MCF 10A (cell line): Measurements from ENCODE around the gene FLT1. TPM values are rescaled to one million over a fixed set of nuclear protein-coding genes. Genes with fewer than 3 reads are reported as not detected.

ENCODE experiments used
- Bru-seq: library from RNA; stranded (reverse); fragments of 400-500 nt; gene quantifications from one replicate; lab custom pipeline; 2021; lab: Mats Ljungman, UMichigan
- BruChase-seq, 2 experiments: library from RNA; stranded (reverse); fragments of 400-500 nt; gene quantifications; one replicate each; lab custom pipeline; 2021; lab: Mats Ljungman, UMichigan
- BruUV-seq: library from RNA; stranded (reverse); fragments of 400-500 nt; replicated peaks from 2 replicates; lab custom pipeline; 2021; lab: Mats Ljungman, UMichigan
- CTCF ChIA-PET: fragments of 300-600 bp; sonication (Branson Sonifier 250); formaldehyde crosslinking; extraction: SDS; loops from one replicate; lab custom pipeline; 2021; ENCODE audit warnings: antibody characterized with exemption, inconsistent platforms; lab: Yijun Ruan, JAX
- POLR2A ChIA-PET: fragments of 300-600, 350-650 bp; sonication (Branson Sonifier 250); formaldehyde crosslinking; extraction: SDS; loops from one replicate; lab custom pipeline; 2020; ENCODE audit warnings: antibody characterized with exemption, inconsistent platforms; lab: Yijun Ruan, JAX
- DNase-seq: peaks from one replicate; pipeline ENCODE4 v3.0.0-alpha.2; 2018; ENCODE audit not compliant: unreplicated experiment
- H3K27ac Mint-ChIP-seq: one replicate; pipeline ENCODE4 v1.8.0; 2022; ENCODE audit warnings: mild to moderate bottlenecking, low read depth, mixed read lengths; ENCODE audit not compliant: unreplicated experiment
- H3K27me3 Mint-ChIP-seq: one replicate; pipeline ENCODE4 v1.8.0; 2022; ENCODE audit warnings: mixed read lengths; ENCODE audit not compliant: insufficient read depth, unreplicated experiment
- H3K36me3 Mint-ChIP-seq: one replicate; pipeline ENCODE4 v1.8.0; 2022; ENCODE audit warnings: mild to moderate bottlenecking, moderate library complexity, mixed read lengths; ENCODE audit not compliant: insufficient read depth, unreplicated experiment
- H3K4me1 Mint-ChIP-seq: one replicate; pipeline ENCODE4 v1.8.0; 2022; ENCODE audit warnings: mixed read lengths; ENCODE audit not compliant: insufficient read depth, unreplicated experiment
- H3K4me3 Mint-ChIP-seq: one replicate; pipeline ENCODE4 v1.8.0; 2022; ENCODE audit warnings: mild to moderate bottlenecking, moderate library complexity, mixed read lengths; ENCODE audit not compliant: unreplicated experiment
- H3K9me3 Mint-ChIP-seq: one replicate; pipeline ENCODE4 v1.8.0; 2022; ENCODE audit warnings: mixed read lengths; ENCODE audit not compliant: unreplicated experiment
- CTCF ChIP-seq: fragments of 200-600 bp; IDR thresholded peaks from one replicate; pipeline ENCODE4 v1.8.0; 2022; ENCODE audit warnings: antibody characterized with exemption, mild to moderate bottlenecking; ENCODE audit not compliant: unreplicated experiment
- intact Hi-C: fragments of 100-400 bp; cut with micrococcal nuclease; formaldehyde crosslinking; loops from 2 replicates; pipeline ENCODE4 v1.14.1; 2022
- long read RNA-seq: library from polyadenylated mRNA; stranded (forward); transcript quantifications from one replicate; pipeline ENCODE4 v2.0.0, GENCODE V29; 2022
- total RNA-seq: library from RNA; stranded (reverse); gene quantifications from 2 replicates; pipeline ENCODE4 v1.2.3, GENCODE V29; 2022

Gene FLT1
- total RNA-seq (not detected in 2 replicates), Bru-seq, nascent RNA (not detected), BruChase-seq, experiment 1, labeled RNA remaining after a 6-hour chase (not detected), BruChase-seq, experiment 2, labeled RNA remaining after a 2-hour chase (not detected)
- long read RNA-seq, result 0 reads

DNA sequence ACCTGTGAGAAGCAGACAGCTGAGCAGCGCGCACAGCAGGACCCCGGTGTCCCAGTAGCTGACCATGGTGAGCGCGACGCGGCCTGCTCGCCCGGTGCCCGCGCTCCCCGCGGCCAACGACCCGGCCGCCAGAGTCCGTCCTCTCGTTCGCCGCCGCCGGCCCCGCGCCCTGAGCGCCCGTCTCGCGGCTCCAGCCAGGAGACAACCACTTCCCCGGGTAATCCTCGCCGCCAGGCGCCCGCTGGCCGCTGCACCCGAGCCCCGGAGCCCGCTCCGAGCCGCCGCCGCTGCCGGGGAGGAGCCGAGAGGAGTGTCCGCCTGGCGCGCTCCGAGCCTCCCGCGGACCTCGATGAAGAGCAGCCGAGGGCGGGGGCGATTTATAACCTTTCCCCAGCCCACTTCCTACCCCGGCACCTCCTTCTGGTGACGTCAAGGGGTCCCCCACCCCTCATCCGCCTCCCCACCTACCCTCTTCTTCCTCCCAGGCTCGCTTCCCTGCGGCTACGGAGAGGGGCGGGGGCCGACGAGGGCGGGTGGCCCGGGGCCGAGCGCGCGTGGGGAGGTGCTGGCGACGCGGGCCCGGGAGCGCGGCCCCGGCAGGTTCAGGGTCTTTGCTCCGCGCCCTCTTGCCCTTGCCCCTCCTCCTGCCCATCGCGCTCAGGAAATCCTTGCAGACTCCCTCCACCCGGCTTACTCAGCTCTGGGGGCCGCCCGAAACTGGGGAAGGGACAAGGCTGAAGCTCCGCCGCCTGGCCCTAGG, at the start of gene FLT1:
Gene FLT1 (minus strand): TSS at position 351 of the 760 bp plus-strand sequence. CDS start 285 bp downstream, at position 66.
- BruUV-seq, result no TSS peak
- Mint-ChIP-seq H3K4me3 (no peak within 1 kb of the TSS), H3K27me3 (peaks cover 53% of the 10 kb centered on the region), H3K4me1 (no peaks in the 10 kb centered on the region), H3K36me3 (no peaks in the 10 kb centered on the region), H3K27ac (no peak within 1 kb of the TSS), H3K9me3 (no peaks in the 10 kb centered on the region)
- ChIA-PET POLR2A (no interaction called here), CTCF (no interaction called here)
- no peak for DNase-seq
- no peak for TF ChIP-seq CTCF
- intact Hi-C loops, result no loop called here

- Mint-ChIP-seq H3K27me3 (no peaks in the 10 kb centered on the region), H3K9me3 (no peaks in the 10 kb centered on the region), H3K4me3 (no peak overlapping the region), H3K27ac (no peak overlapping the region), H3K4me1 (no peaks in the 10 kb centered on the region), H3K36me3 (no peaks in the 10 kb centered on the region)
- no peak for DNase-seq
- ChIA-PET CTCF (interaction anchor here (1.1 kb wide), 1 partner anchor 13 kb away, joined by 3 read pairs; no protein-coding TSS in a partner anchor), POLR2A (interaction anchor here (1.1 kb wide), 1 partner anchor 9 kb away, joined by 3 read pairs; no protein-coding TSS in a partner anchor)
- intact Hi-C loops, result no loop called here
- no peak for TF ChIP-seq CTCF
- no TSS peak for BruUV-seq
Measured at GRCh38 chr13:28544026-28544425, 49.1 kb upstream of the FLT1 start.

GRCh38 chr13:28542804-28543203, 47.9 kb upstream of the FLT1 start:
- intact Hi-C loops, result no loop called here
- no peaks in the 10 kb centered on the region for H3K9me3 Mint-ChIP-seq
- DNase-seq, result no peak
- no TSS peak for BruUV-seq
- H3K36me3 Mint-ChIP-seq, result no peaks in the 10 kb centered on the region
- no peaks in the 10 kb centered on the region for H3K27me3 Mint-ChIP-seq
- H3K27ac Mint-ChIP-seq, result no peak overlapping the region
- ChIA-PET CTCF (interaction anchor here (0.7 to 1.1 kb wide), 2 partner anchors 12 to 83 kb away, joined by 3 read pairs; no protein-coding TSS in a partner anchor), POLR2A (interaction anchor here (0.6 to 1.3 kb wide), 2 partner anchors 13 to 117 kb away, joined by 3 read pairs; no protein-coding TSS in a partner anchor)
- no peak for TF ChIP-seq CTCF
- no peak overlapping the region for H3K4me3 Mint-ChIP-seq
- H3K4me1 Mint-ChIP-seq, result no peaks in the 10 kb centered on the region

- ChIA-PET CTCF (interaction anchor here (0.6 to 0.7 kb wide), 3 partner anchors 82 to 1844 kb away, joined by 3 read pairs; no protein-coding TSS in a partner anchor), POLR2A (interaction anchor here (1.3 kb wide), 1 partner anchor 12 kb away, joined by 3 read pairs; no protein-coding TSS in a partner anchor)
- Mint-ChIP-seq H3K27me3 (no peaks in the 10 kb centered on the region), H3K9me3 (no peaks in the 10 kb centered on the region), H3K4me1 (no peaks in the 10 kb centered on the region), H3K27ac (no peak overlapping the region), H3K4me3 (no peak overlapping the region), H3K36me3 (no peaks in the 10 kb centered on the region)
- BruUV-seq, result no TSS peak
- DNase-seq, result no peak
- TF ChIP-seq CTCF, result no peak
- intact Hi-C loops, result no loop called here
Measured at GRCh38 chr13:28541966-28542365, 47.0 kb upstream of the FLT1 start.
